HG02943 (cell line): ENCODE results near the gene BSCL2.
"Not testable (repeated sequence)": the region's sequence is repeated elsewhere in the genome, so short reads cannot be mapped to it uniquely, and the experiment has no call there.

Experiments
- ATAC-seq: cut with Tn5 transposase; IDR thresholded peaks from one replicate; pipeline ENCODE4 v1.9.1; 2021; ENCODE audit warnings: mild to moderate bottlenecking, low read depth, moderate library complexity; ENCODE audit not compliant: unreplicated experiment

Gene BSCL2

GRCh38 chr11:62707277-62707861 is at the start of gene BSCL2, which contains the start of gene GNG3:
Gene BSCL2, minus strand, starts transcription at chr11:62707424. Its CDS starts 229 bp downstream, at chr11:62707195.
Gene GNG3, plus strand, starts transcription at chr11:62707676. Its CDS starts 620 bp downstream, at chr11:62708296.
- no peak for ATAC-seq

GRCh38 chr11:62755086-62755615 is 47.9 kb upstream of the BSCL2 start:
- ATAC-seq: no peak

- peak; percentile 93 for ATAC-seq
These were observed 46.7 kb upstream of the BSCL2 start, which contains the start of gene ZBTB3 for GRCh38 chr11:62753736-62754603. Gene ZBTB3, minus strand, starts transcription at chr11:62754160. Its CDS starts 496 bp downstream, at chr11:62753664.

GRCh38 chr11:62752994-62753735 is 45.9 kb upstream of the BSCL2 start:
- no peak for ATAC-seq

GRCh38 chr11:62752177-62752785 is 45.1 kb upstream of the BSCL2 start:
- no peak for ATAC-seq

GRCh38 chr11:62749931-62750330 is 42.7 kb upstream of the BSCL2 start:
- not testable (repeated sequence) for ATAC-seq

- ATAC-seq: no peak
These were observed 40.4 kb upstream of the BSCL2 start for GRCh38 chr11:62747475-62748160.

- ATAC-seq: no peak
These were observed 30.0 kb upstream of the BSCL2 start for GRCh38 chr11:62737196-62737595.

GRCh38 chr11:62732830-62733229 is 25.6 kb upstream of the BSCL2 start:
- ATAC-seq: no peak

- not testable (repeated sequence) for ATAC-seq
These were observed 22.9 kb upstream of the BSCL2 start for GRCh38 chr11:62730076-62730475.

- peak; percentile 19 for ATAC-seq
These were observed 21.2 kb upstream of the BSCL2 start, which contains the start of gene TTC9C for GRCh38 chr11:62728171-62728988. Gene TTC9C, plus strand, starts transcription at chr11:62728486. Its CDS starts 363 bp downstream, at chr11:62728849.

- ATAC-seq: peak; percentile 58
These were observed 20.6 kb upstream of the BSCL2 start for GRCh38 chr11:62727872-62728170.

- peak; percentile 71 for ATAC-seq
These were observed 20.1 kb upstream of the BSCL2 start, which contains the start of gene HNRNPUL2 for GRCh38 chr11:62727165-62727871. Gene HNRNPUL2, minus strand, starts transcription at chr11:62727457. Its CDS starts 301 bp downstream, at chr11:62727156.

- no peak for ATAC-seq
These were observed 19.6 kb upstream of the BSCL2 start for GRCh38 chr11:62726915-62727164.

GRCh38 chr11:62726156-62726914 is 19.1 kb upstream of the BSCL2 start:
- ATAC-seq: peak; percentile 0

- no peak for ATAC-seq
These were observed 18.4 kb upstream of the BSCL2 start for GRCh38 chr11:62725646-62726045.

- ATAC-seq: no peak
These were observed 16.9 kb upstream of the BSCL2 start for GRCh38 chr11:62724171-62724570.

- no peak for ATAC-seq
These were observed 14.8 kb upstream of the BSCL2 start for GRCh38 chr11:62721994-62722393.
